A673 (cell line): ENCODE results near the gene DEXI. TPM values are rescaled to one million over a fixed set of nuclear protein-coding genes. Genes with fewer than 3 reads are reported as not detected.
"Not testable (repeated sequence)": the region's sequence is repeated elsewhere in the genome, so short reads cannot be mapped to it uniquely, and the experiment has no call there.

Source experiments
- BruUV-seq: library from RNA; stranded (reverse); fragments of 400-500 nt; replicated peaks from 2 replicates; lab custom pipeline; 2021; lab: Mats Ljungman, UMichigan
- CTCF ChIA-PET: fragments of 300-600 bp; sonication (Branson Sonifier 250); formaldehyde crosslinking; loops from one replicate; lab custom pipeline; 2022; ENCODE audit warnings: antibody characterized with exemption; lab: Charles Lee
- POLR2A ChIA-PET: fragments of 300-600 bp; sonication (Branson Sonifier 250); formaldehyde crosslinking; loops from one replicate; lab custom pipeline; 2022; ENCODE audit warnings: antibody characterized with exemption; ENCODE audit not compliant: low non-redundant PET; lab: Charles Lee
- DNase-seq: peaks from one replicate; pipeline ENCODE4 v3.0.0-alpha.2; 2015; ENCODE audit warnings: low spot score
- H3K27ac ChIP-seq: fragments of 200-600 bp; sonication (generic); 2 replicates; pipeline ENCODE4 v1.5.1; 2016; ENCODE audit warnings: mixed run types, low read depth, mild to moderate bottlenecking, mixed read lengths, antibody characterized with exemption, low read length; ENCODE audit not compliant: poor library complexity, severe bottlenecking
- H3K27me3 ChIP-seq: fragments of 200-600 bp; sonication (generic); replicated peaks from 2 replicates; pipeline ENCODE4 v1.6.1; 2017; ENCODE audit warnings: mixed run types, low read depth, mild to moderate bottlenecking, mixed read lengths, antibody characterized with exemption, low read length; ENCODE audit not compliant: insufficient read depth, poor library complexity
- H3K36me3 ChIP-seq: fragments of 200-600 bp; sonication (generic); 2 replicates; pipeline ENCODE4 v1.6.1; 2016; ENCODE audit warnings: mixed run types, mild to moderate bottlenecking, mixed read lengths, antibody characterized with exemption, low read length; ENCODE audit not compliant: insufficient read depth, poor library complexity, severe bottlenecking
- H3K4me1 ChIP-seq: fragments of 200-600 bp; sonication (generic); 2 replicates; pipeline ENCODE4 v1.6.1; 2017; ENCODE audit warnings: mixed run types, mild to moderate bottlenecking, mixed read lengths, antibody characterized with exemption, low read length; ENCODE audit not compliant: insufficient read depth, poor library complexity, severe bottlenecking
- H3K4me3 ChIP-seq: fragments of 200-600 bp; sonication (generic); 2 replicates; pipeline ENCODE4 v1.5.1; 2016; ENCODE audit warnings: low read depth, mixed run types, mild to moderate bottlenecking, mixed read lengths, low read length; ENCODE audit not compliant: poor library complexity, severe bottlenecking
- H3K9me3 ChIP-seq: fragments of 200-600 bp; sonication (generic); 2 replicates; pipeline ENCODE4 v1.6.1; 2016; ENCODE audit warnings: mixed run types, low read depth, mild to moderate bottlenecking, mixed read lengths, antibody characterized with exemption, low read length; ENCODE audit not compliant: poor library complexity, severe bottlenecking
- EZH2 ChIP-seq: fragments of 200-600 bp; sonication (generic); IDR thresholded peaks from 2 replicates; pipeline ENCODE4 v1.6.1; 2017; ENCODE audit warnings: borderline replicate concordance, low read depth, mild to moderate bottlenecking, mixed read lengths, antibody characterized with exemption, low read length; ENCODE audit not compliant: poor library complexity, severe bottlenecking
- intact Hi-C: fragments of 100-400 bp; cut with micrococcal nuclease; formaldehyde crosslinking; loops from one replicate; pipeline ENCODE4 v1.10.0; 2022; ENCODE audit not compliant: unreplicated experiment
- total RNA-seq: library from RNA; stranded (reverse); gene quantifications from 2 replicates; pipeline ENCODE4 v1.2.3, GENCODE V29; 2021
- TF ChIP-seq, protein P1 (sequence below): fragments of 300-800, 200-600 bp; sonication (generic); conservative IDR thresholded peaks from 2 replicates; pipeline ENCODE4 v1.5.1; 2017; ENCODE audit warnings: low read depth, mild to moderate bottlenecking, antibody characterized with exemption, low read length, moderate library complexity, mixed read lengths

The DEXI gene
- total RNA-seq, 1 experiment from 2014 or later, result 30.7 TPM

GRCh38 chr16:10969615-10970014 is 27.3 kb upstream of the DEXI start:
- Histone ChIP-seq H3K27me3 (no peaks in the 10 kb centered on the region), H3K4me3 (no peak overlapping the region), H3K9me3 (no peaks in the 10 kb centered on the region), H3K36me3 (peaks cover 10% of the 10 kb centered on the region), H3K4me1 (no peaks in the 10 kb centered on the region), H3K27ac (no peak overlapping the region)
- intact Hi-C loops, result loop anchor here (2.0 to 10.0 kb wide), 3 partner anchors 387 to 845 kb away; no protein-coding TSS in a partner anchor
- DNase-seq, result no peak
- CTCF ChIA-PET, result no interaction called here
- BruUV-seq, result no TSS peak
- POLR2A ChIA-PET, result no interaction called here
- TF ChIP-seq, protein P1, sequence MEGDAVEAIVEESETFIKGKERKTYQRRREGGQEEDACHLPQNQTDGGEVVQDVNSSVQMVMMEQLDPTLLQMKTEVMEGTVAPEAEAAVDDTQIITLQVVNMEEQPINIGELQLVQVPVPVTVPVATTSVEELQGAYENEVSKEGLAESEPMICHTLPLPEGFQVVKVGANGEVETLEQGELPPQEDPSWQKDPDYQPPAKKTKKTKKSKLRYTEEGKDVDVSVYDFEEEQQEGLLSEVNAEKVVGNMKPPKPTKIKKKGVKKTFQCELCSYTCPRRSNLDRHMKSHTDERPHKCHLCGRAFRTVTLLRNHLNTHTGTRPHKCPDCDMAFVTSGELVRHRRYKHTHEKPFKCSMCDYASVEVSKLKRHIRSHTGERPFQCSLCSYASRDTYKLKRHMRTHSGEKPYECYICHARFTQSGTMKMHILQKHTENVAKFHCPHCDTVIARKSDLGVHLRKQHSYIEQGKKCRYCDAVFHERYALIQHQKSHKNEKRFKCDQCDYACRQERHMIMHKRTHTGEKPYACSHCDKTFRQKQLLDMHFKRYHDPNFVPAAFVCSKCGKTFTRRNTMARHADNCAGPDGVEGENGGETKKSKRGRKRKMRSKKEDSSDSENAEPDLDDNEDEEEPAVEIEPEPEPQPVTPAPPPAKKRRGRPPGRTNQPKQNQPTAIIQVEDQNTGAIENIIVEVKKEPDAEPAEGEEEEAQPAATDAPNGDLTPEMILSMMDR, result no peak
- TF ChIP-seq EZH2, result no peak

DNA sequence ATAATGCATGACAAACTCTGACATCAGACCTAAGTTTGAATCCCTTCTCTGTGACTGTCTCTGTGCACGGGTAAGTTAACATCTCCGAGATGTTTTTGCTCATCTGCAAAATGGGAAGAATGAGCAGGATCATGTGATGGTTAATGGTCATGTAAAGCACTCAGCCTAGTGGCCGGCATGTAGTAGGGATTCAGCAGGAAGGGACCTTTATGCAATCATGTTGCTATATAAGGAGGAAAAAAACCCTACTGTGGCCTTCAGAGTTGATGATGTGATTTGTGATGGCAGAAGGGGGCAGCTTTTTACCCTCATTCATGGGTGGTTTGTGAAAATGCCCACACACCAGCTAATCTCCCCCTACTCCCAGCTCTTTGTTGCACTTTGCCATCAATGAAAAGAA is 26.2 kb upstream of the DEXI start:
- intact Hi-C loops, result loop anchor here (5.0 to 10.0 kb wide), 2 partner anchors 439 to 846 kb away; no protein-coding TSS in a partner anchor
- Histone ChIP-seq H3K36me3 (peaks cover 11% of the 10 kb centered on the region), H3K4me3 (no peak overlapping the region), H3K27ac (no peak overlapping the region), H3K27me3 (no peaks in the 10 kb centered on the region), H3K4me1 (no peaks in the 10 kb centered on the region), H3K9me3 (no peaks in the 10 kb centered on the region)
- BruUV-seq, result no TSS peak
- no peak for TF ChIP-seq EZH2
- TF ChIP-seq, protein P1, result no peak
- CTCF ChIA-PET, result no interaction called here
- POLR2A ChIA-PET, result interaction anchor here (0.6 to 0.7 kb wide), 2 partner anchors 80 to 413 kb away, joined by 3 to 7 read pairs; no protein-coding TSS in a partner anchor
- no peak for DNase-seq

DNA sequence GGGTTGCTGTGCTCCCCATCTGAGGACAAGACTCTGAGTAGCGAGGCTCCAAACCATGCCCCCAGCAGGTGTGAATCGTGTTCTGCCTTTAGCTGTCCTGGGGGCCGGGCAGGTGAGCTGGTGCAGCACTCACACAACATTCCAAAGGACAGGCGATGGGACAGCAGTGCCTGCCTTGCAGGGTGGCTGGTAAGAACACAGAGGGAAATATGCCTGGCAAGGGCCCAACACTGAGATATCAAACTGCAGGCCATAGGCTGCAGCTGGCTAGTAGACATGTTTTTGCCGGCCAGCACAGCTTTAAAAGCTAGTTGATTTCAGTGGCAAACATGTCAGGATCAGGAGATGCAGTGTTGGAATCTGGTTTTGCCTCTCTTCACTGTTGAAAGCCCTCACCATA is 25.7 kb upstream of the DEXI start:
- no TSS peak for BruUV-seq
- no peak for DNase-seq
- Histone ChIP-seq H3K9me3 (no peaks in the 10 kb centered on the region), H3K27me3 (no peaks in the 10 kb centered on the region), H3K27ac (no peak overlapping the region), H3K4me1 (no peaks in the 10 kb centered on the region), H3K36me3 (peaks cover 14% of the 10 kb centered on the region), H3K4me3 (no peak overlapping the region)
- intact Hi-C loops, result loop anchor here (5.0 to 10.0 kb wide), 2 partner anchors 439 to 847 kb away; no protein-coding TSS in a partner anchor
- TF ChIP-seq, protein P1, result no peak
- TF ChIP-seq EZH2, result no peak
- ChIA-PET CTCF (interaction anchor here (0.5 kb wide), 1 partner anchor 384 kb away, joined by 4 read pairs; no protein-coding TSS in a partner anchor), POLR2A (interaction anchor here (0.6 kb wide), 1 partner anchor 414 kb away, joined by 7 read pairs; no protein-coding TSS in a partner anchor)

- POLR2A ChIA-PET, BruUV-seq: not testable (repeated sequence)
Observed at GRCh38 chr16:10966559-10966958, 24.3 kb upstream of the DEXI start.

More at GRCh38 chr16:10966559-10966958, 24.3 kb upstream of the DEXI start:
- H3K4me1 ChIP-seq, DNase-seq, H3K9me3 ChIP-seq, H3K4me3 ChIP-seq, H3K27me3 ChIP-seq, CTCF ChIA-PET, H3K27ac ChIP-seq: not testable (repeated sequence)
- H3K36me3 ChIP-seq, result peaks cover 11% of the 10 kb centered on the region
- intact Hi-C loops, result loop anchor here (5.0 to 10.0 kb wide), 2 partner anchors 441 to 848 kb away; no protein-coding TSS in a partner anchor
